ENCODE results near the gene LCORL. TPM values are rescaled to one million over a fixed set of nuclear protein-coding genes. Genes with fewer than 3 reads are reported as not detected.

Gene LCORL
- total and polyA plus RNA-seq, 9 of the 15 experiments (the other 6 are each of a cell fraction or from before 2014, with no cell fraction given): 3.1 to 24.5 (median 11.1) TPM

- Histone ChIP-seq H3K9me1 (ENCODE audit: control insufficient read depth, insufficient read depth, low read length) (no peaks in the 10 kb centered on the region), H3K9ac (ENCODE audit: insufficient read depth in 1 of 2, low read depth in 2 of 2, low read length in 2 of 2) (no peak overlapping the region), H3K27ac (ENCODE audit: extremely low read depth, low read depth, low read length) (no peak overlapping the region), H3K4me1 (replicated peaks in 1 of 2; ENCODE audit: control insufficient read depth in 2 of 2, insufficient read depth in 2 of 2, low read length in 2 of 2) (no peaks in the 10 kb centered on the region), H3K4me3 (no peak overlapping the region), H3K27me3 (ENCODE audit: control insufficient read depth in 2 of 2, insufficient read depth in 2 of 2, low read length in 2 of 2) (no peaks in the 10 kb centered on the region), H3K4me2 (ENCODE audit: insufficient read depth, low read length) (no peak overlapping the region), H2AFZ (ENCODE audit: low read depth, low read length) (no peak overlapping the region), H3K36me3 (ENCODE audit: control insufficient read depth, insufficient read depth, low read length) (no peaks in the 10 kb centered on the region), H3K79me2 (ENCODE audit: control insufficient read depth, insufficient read depth, low read length) (peaks cover 16% of the 10 kb centered on the region; the same call in 2 of the 3 replicates), H3K9me3 (replicated peaks; ENCODE audit: control insufficient read depth, insufficient read depth, low read depth, low read length) (peaks cover 15% of the 10 kb centered on the region), H4K20me1 (replicated peaks; ENCODE audit: control insufficient read depth, insufficient read depth, low read length) (no peaks in the 10 kb centered on the region)
- no peak for DNase-seq (ENCODE audit: extremely low read depth in 1 of 4, low spot score in 3 of 4)
- ATAC-seq: no peak
- 86% methylated on average over 2 of the region's 2 CpGs for WGBS (ENCODE audit: insufficient coverage, low coverage, missing lambda C conversion rate)
- ChIA-PET POLR2A (no interaction called here), CTCF (ENCODE audit: low intra/inter-chr PET ratio) (no interaction called here)
- in situ Hi-C loops (cut with MboI): no loop called here
- intact Hi-C loops (cut with micrococcal nuclease): no loop called here
- FAIRE-seq: no peak
- TF ChIP-seq ZFP1 (CRISPR knock-in tag; IDR thresholded peaks at IDR 0.05) (peak; percentile 86), SNIP1 (IDR thresholded peaks at IDR 0.05; ENCODE audit: low read depth) (no peak)
- TF ChIP-seq, protein P1, sequence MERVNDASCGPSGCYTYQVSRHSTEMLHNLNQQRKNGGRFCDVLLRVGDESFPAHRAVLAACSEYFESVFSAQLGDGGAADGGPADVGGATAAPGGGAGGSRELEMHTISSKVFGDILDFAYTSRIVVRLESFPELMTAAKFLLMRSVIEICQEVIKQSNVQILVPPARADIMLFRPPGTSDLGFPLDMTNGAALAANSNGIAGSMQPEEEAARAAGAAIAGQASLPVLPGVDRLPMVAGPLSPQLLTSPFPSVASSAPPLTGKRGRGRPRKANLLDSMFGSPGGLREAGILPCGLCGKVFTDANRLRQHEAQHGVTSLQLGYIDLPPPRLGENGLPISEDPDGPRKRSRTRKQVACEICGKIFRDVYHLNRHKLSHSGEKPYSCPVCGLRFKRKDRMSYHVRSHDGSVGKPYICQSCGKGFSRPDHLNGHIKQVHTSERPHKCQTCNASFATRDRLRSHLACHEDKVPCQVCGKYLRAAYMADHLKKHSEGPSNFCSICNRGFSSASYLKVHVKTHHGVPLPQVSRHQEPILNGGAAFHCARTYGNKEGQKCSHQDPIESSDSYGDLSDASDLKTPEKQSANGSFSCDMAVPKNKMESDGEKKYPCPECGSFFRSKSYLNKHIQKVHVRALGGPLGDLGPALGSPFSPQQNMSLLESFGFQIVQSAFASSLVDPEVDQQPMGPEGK (CRISPR knock-in tag; IDR thresholded peaks at IDR 0.05; ENCODE audit: borderline replicate concordance): no peak
- BruUV-seq (replicated peaks): no TSS peak
Measured at GRCh38 chr4:17985832-17986231, 35.7 kb downstream of the LCORL start.

GRCh38 chr4:17981063-17981462 lies 40.5 kb downstream of the LCORL start:
- Histone ChIP-seq H3K27me3 (ENCODE audit: control insufficient read depth in 2 of 2, insufficient read depth in 2 of 2, low read length in 2 of 2) (no peaks in the 10 kb centered on the region), H3K27ac (ENCODE audit: extremely low read depth, low read depth, low read length) (no peak overlapping the region), H2AFZ (ENCODE audit: low read depth, low read length) (no peak overlapping the region), H3K9ac (ENCODE audit: insufficient read depth in 1 of 2, low read depth in 2 of 2, low read length in 2 of 2) (no peak overlapping the region), H4K20me1 (replicated peaks; ENCODE audit: control insufficient read depth, insufficient read depth, low read length) (no peaks in the 10 kb centered on the region), H3K4me3 (no peak overlapping the region), H3K9me1 (ENCODE audit: control insufficient read depth, insufficient read depth, low read length) (no peaks in the 10 kb centered on the region), H3K4me1 (replicated peaks in 1 of 2; ENCODE audit: control insufficient read depth in 2 of 2, insufficient read depth in 2 of 2, low read length in 2 of 2) (no peaks in the 10 kb centered on the region), H3K4me2 (ENCODE audit: insufficient read depth, low read length) (no peak overlapping the region), H3K9me3 (replicated peaks; ENCODE audit: control insufficient read depth, insufficient read depth, low read depth, low read length) (peaks cover 3% of the 10 kb centered on the region; the same call in 1 of the 2 replicates), H3K36me3 (ENCODE audit: control insufficient read depth, insufficient read depth, low read length) (no peaks in the 10 kb centered on the region), H3K79me2 (ENCODE audit: control insufficient read depth, insufficient read depth, low read length) (peaks cover 10% of the 10 kb centered on the region; the same call in 2 of the 3 replicates)
- POLR2A ChIA-PET: no interaction called here
- in situ Hi-C loops (cut with MboI): no loop called here
- CTCF ChIA-PET (ENCODE audit: low intra/inter-chr PET ratio): no interaction called here
- no peak for ATAC-seq
- FAIRE-seq: no peak
- WGBS (ENCODE audit: insufficient coverage, low coverage, missing lambda C conversion rate): 94% methylated on average over 1 of the region's 1 CpG
- intact Hi-C loops (cut with micrococcal nuclease): no loop called here
- no peak for DNase-seq (ENCODE audit: extremely low read depth in 1 of 4, low spot score in 3 of 4)
- BruUV-seq (replicated peaks): no TSS peak
- no peak for TF ChIP-seq NELFE (IDR thresholded peaks at IDR 0.05; ENCODE audit: insufficient read depth, insufficient read length)
- 0 out of 2 replicates have a peak, but pooled peaks have one; percentile 50 for TF ChIP-seq SOX6 (IDR thresholded peaks at IDR 0.05)
- TF ChIP-seq NR4A1 (CRISPR knock-in tag; IDR thresholded peaks at IDR 0.05): no peak
- no peak for TF ChIP-seq NR4A1 (tag; IDR thresholded peaks at IDR 0.05)
- TF ChIP-seq, protein P2, sequence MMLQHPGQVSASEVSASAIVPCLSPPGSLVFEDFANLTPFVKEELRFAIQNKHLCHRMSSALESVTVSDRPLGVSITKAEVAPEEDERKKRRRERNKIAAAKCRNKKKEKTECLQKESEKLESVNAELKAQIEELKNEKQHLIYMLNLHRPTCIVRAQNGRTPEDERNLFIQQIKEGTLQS (IDR thresholded peaks at IDR 0.05): peak; percentile 66
- TF ChIP-seq, protein P2 (CRISPR knock-in tag; conservative IDR thresholded peaks at IDR 0.05): no peak
- no peak for TF ChIP-seq E2F3 (CRISPR knock-in tag; IDR thresholded peaks at IDR 0.05)
- TF ChIP-seq, protein P3, sequence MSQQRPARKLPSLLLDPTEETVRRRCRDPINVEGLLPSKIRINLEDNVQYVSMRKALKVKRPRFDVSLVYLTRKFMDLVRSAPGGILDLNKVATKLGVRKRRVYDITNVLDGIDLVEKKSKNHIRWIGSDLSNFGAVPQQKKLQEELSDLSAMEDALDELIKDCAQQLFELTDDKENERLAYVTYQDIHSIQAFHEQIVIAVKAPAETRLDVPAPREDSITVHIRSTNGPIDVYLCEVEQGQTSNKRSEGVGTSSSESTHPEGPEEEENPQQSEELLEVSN (IDR thresholded peaks at IDR 0.05; ENCODE audit: borderline replicate concordance in 1 of 2, extremely low read depth in 1 of 2, insufficient read depth in 1 of 2, insufficient read length in 1 of 2, low read depth in 1 of 2, low read length in 1 of 2, poor library complexity in 1 of 2, severe bottlenecking in 1 of 2): no peak
- no peak for TF ChIP-seq FOXA1 (IDR thresholded peaks at IDR 0.05; ENCODE audit: borderline replicate concordance)

All from K562 (cell line).